OCI-LY7 (cell line): ENCODE results near the gene ZNF827.

Experiments used
- EZH2phosphoT487 ChIP-seq: fragments of 200-600 bp; sonication (generic); IDR thresholded peaks from 2 replicates; pipeline ENCODE4 v1.6.1; 2018; ENCODE audit warnings: low read depth, borderline replicate concordance, mild to moderate bottlenecking, mixed run types, antibody characterized with exemption, low read length, moderate library complexity, mixed read lengths
- TF ChIP-seq, protein P1 (sequence below): fragments of 200-600 bp; sonication (generic); conservative IDR thresholded peaks from 2 replicates; pipeline ENCODE4 v1.5.1; 2014; ENCODE audit warnings: mild to moderate bottlenecking, antibody characterized with exemption, low read length, moderate library complexity, mixed read lengths

DNA sequence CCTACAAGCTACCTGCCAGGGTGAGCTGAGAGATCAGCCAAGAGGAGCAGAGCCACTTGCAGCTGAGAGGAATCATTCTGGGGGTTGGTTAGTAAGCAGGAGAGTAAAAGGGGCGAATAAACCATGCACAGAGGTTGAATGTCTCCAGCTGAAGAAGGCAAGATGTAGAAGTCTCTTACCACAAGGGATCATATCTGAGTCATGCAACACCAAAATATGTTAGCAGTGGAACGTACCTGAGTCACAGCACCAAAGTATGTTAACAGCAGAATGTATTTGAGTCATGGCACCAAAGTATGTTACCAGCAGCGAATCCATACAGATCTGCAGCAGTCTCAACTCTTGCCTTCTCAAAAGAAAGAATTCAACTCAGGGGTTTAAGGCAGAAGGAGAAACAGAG lies 228.8 kb downstream of the ZNF827 start:
- TF ChIP-seq, protein P1, sequence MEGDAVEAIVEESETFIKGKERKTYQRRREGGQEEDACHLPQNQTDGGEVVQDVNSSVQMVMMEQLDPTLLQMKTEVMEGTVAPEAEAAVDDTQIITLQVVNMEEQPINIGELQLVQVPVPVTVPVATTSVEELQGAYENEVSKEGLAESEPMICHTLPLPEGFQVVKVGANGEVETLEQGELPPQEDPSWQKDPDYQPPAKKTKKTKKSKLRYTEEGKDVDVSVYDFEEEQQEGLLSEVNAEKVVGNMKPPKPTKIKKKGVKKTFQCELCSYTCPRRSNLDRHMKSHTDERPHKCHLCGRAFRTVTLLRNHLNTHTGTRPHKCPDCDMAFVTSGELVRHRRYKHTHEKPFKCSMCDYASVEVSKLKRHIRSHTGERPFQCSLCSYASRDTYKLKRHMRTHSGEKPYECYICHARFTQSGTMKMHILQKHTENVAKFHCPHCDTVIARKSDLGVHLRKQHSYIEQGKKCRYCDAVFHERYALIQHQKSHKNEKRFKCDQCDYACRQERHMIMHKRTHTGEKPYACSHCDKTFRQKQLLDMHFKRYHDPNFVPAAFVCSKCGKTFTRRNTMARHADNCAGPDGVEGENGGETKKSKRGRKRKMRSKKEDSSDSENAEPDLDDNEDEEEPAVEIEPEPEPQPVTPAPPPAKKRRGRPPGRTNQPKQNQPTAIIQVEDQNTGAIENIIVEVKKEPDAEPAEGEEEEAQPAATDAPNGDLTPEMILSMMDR, result no peak
- TF ChIP-seq EZH2phosphoT487, result no peak
